TTC549 (cell line): ENCODE results near the gene PPP1CB.

Experiments used
- FAIRE-seq: peaks from 2 replicates; lab custom pipeline; 2012; peaks lifted over from hg19 to GRCh38; lab: Jason Lieb, UNC

The PPP1CB gene

GRCh38 chr2:28745225-28745624 lies 6.4 kb upstream of the PPP1CB start:
- no peak for FAIRE-seq

GRCh38 chr2:28745876-28746275 lies 5.8 kb upstream of the PPP1CB start:
- FAIRE-seq, result no peak

DNA sequence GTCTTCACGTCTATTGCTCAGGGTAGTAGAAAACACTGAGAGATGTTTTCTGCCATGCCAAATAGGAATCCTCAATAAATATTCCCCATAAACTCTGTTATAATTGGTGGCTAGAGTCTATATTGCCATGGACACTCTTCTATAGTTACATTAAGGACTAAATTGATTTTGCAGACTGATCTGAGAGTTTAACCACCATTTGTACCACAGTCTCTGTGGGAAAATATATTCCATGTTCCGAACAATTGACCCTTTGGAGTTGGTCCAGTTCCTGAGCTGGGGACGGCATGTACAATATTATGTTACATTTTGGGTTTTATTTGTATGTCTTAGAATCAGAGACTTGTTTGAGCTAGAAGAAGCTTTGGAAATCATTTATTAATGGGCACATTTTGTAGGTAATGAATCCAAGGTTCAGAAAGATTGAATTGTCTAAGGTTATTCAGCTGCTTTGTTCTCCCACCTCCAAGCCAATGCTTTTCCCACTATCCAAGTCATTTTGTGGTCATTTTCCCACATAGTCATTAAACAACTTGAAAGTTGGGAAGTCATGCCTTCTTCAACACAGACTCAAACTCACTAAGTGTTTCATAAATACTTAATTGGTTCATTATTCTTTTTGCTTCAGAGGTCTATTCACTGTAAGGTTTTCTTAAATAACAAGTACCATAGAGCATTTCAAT lies 5.1 kb upstream of the PPP1CB start:
- no peak for FAIRE-seq

GRCh38 chr2:28747714-28748113 lies 3.9 kb upstream of the PPP1CB start:
- FAIRE-seq, result no peak

DNA sequence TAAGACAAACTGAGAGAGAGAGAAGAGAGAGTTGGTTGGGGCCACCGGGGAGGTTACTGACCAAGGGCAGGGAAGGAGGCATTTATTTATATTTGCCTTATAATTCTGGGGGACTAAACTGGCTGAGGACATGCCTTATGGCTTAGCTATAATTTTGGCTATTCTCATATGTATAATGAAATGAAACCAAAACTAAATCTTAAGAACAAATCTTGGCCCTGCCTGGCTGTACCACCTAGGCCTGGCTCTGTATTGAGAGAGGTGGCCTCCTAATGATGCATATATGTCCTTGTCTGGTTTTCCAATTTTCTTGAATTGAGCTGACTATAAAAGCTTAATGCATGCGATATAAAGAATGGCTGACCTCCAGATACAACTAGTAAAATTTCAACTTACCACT lies 3.5 kb upstream of the PPP1CB start:
- no peak for FAIRE-seq

GRCh38 chr2:28748941-28749340 lies 2.7 kb upstream of the PPP1CB start:
- no peak for FAIRE-seq

DNA sequence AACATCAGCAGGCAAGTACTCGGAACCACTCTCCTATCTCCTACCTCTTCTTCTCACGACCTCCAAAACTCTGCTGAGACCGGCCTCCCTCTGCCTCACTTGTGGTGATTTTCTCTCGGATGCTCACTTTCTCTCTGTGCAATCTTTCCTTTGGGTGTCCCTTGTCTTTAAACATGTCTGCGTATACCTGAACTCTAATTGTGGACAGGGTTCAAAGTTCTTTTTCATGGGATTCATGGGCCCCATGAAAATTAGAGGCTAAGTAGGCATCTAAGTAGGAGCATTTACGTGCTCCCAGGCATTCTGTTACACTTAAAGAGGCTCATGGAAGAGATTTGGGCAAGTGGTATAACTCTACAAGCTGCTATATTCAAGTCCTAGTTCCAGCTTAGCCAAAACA lies 2.1 kb upstream of the PPP1CB start:
- FAIRE-seq, result no peak

GRCh38 chr2:28750316-28751251 lies 1.0 kb upstream of the PPP1CB start:
- FAIRE-seq, result no peak

GRCh38 chr2:28751956-28752630 lies 463 bp downstream of the PPP1CB start:
- FAIRE-seq, result no peak

- FAIRE-seq, result no peak
Measured at GRCh38 chr2:28752631-28753376, 1.2 kb downstream of the PPP1CB start.

DNA sequence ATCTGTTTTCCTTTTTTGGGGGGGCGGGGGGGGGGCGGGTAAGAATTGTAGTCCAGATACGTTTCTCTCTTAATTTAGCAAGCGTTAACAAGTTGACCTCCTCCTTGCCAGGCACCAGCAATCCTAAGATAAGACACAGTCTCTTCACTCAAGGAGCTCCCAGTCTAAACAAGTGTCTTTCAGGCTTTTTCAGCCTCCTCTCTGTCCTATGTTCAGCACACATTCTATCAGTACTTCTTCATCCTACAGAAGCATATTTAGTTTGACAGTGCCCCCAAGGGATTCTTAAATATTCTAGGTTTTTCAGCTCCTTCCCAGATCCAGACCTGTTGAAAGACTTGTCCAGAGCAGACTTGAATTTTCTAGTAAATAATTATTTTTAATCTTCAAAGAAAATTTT lies 2.7 kb downstream of the PPP1CB start:
- no peak for FAIRE-seq

DNA sequence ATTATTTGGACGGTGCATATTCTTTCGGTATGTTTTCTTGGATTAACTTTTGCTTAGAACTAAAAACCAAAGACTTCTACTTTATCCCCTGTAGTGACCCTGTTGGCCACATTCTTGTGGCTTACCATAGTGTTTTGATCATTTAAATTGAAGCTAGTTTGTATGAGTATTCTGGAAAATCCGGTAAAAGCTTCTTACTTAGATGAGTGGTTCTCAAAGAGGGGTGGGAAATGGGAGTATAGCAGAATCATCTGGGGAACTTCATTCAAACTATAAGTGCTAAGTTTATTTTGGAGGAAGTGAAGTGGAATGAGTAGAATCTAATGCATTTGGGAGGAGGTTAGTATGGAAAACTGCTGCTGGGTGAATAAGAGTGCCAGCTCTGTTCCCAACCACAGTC lies 3.8 kb downstream of the PPP1CB start:
- FAIRE-seq, result no peak

DNA sequence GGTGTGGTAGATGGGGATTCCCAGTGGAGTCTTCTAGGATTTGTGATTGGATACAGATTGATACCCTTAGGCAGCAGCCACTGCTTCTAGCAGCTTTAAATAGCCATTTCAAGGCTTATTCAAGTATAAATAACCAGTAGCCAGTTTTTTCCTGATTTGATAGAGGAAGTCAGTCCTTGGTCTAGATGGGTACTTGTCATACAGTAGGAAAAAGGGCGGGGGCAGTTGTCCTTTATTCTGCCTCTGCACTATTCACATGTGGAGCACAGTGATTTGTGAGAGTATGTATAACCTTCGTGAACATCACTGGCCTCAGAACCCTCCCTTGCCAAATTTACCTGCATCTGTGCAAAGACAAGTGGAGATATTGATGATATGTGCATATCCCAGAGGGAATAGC lies 6.8 kb downstream of the PPP1CB start:
- FAIRE-seq, result no peak

- FAIRE-seq, result no peak
Measured at GRCh38 chr2:28761420-28761819, 9.8 kb downstream of the PPP1CB start.

DNA sequence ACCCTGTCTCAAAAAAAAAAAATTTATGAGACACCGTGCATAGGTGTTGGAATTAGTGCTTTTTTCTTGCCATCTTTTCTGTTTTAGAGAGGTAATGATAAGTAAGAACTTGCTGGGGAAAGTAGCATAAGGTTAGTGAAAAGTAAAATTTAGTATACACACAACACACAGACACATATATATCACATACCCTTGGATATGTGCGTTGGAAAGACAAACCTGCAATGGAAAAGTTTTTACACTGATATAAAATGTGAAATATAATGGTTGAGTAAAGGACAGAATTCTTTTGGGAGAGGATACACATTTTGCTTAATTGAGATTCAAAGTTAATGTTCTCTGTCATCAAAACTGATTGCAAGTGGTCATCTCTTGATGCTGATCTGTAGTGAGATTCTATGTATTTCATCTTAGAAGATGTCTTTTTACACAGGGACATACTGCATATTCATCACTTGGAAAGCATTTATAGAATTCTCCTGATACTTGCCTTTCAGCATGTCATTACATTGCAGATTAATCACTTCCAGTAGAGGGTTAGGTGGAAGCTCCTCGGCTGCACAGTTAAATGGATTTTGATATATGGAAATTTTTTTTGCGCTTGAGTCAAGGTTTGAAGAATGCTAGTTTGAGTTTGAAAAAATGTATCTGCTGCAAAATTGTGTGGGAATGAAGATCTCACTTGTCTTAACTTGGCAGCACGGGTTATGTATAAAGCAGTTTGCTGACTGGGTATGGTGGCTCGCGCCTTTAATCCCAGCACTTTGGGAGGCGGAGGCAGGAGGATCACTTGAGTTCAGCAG lies 13.5 kb downstream of the PPP1CB start:
- FAIRE-seq, result no peak

DNA sequence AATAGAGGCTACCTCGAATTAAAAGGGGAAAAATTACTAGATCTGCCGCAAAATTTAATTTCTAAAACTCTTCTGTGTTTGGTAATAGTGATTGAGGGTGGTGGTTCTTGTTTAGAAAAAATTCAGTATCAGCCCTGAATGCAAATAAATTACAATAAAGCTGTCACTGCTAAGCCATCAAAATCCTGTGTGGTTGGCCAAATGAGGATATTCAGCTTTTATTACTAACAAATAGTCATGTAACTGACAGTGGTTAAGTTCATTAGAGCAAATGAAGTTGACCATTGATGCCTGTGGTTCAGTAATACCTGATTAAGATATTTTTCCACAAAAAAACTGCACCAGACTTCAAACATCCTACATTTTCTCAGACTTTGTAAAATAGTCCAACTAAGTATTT lies 14.4 kb downstream of the PPP1CB start:
- FAIRE-seq, result no peak

- no peak for FAIRE-seq
Measured at GRCh38 chr2:28767337-28767736, 15.7 kb downstream of the PPP1CB start.

- no peak for FAIRE-seq
Measured at GRCh38 chr2:28768422-28768821, 16.8 kb downstream of the PPP1CB start.

DNA sequence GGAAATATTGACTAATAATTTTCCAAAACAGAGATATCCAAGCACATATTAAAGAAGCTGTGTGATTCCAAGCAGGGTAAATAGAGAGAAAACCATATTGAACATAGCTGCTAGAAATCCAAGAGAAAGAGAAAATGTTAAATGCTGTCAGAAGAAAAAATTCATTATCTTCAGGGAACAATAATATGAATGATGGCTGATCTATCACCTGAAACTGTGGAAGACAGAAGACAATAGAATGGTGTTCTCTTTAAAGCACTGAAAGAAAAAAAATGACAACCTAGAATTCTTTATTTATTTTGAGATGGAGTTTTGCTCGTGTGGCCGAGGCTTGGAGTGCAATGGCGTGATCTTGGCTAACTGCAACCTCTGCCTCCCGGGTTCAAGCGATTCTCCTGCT lies 17.3 kb downstream of the PPP1CB start:
- no peak for FAIRE-seq

DNA sequence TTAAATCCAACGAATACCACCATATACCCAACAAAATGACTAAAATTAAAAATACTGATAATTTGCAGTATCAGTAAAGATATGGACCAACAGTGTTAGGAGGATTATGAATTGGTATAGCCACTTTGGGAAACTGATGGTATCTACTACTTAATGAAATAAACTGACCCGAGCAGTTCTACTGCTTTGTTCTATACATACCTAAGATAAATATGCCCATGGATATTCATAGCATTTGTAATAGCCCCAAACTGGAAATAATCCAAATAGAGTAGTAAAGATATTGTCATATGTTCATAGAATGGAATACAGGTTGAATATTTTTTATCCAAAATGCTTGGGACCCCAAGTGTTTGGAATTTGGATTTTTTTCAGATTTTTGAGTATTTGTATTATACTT lies 20.7 kb downstream of the PPP1CB start:
- FAIRE-seq, result no peak

- FAIRE-seq, result no peak
Measured at GRCh38 chr2:28776471-28776870, 24.8 kb downstream of the PPP1CB start.

DNA sequence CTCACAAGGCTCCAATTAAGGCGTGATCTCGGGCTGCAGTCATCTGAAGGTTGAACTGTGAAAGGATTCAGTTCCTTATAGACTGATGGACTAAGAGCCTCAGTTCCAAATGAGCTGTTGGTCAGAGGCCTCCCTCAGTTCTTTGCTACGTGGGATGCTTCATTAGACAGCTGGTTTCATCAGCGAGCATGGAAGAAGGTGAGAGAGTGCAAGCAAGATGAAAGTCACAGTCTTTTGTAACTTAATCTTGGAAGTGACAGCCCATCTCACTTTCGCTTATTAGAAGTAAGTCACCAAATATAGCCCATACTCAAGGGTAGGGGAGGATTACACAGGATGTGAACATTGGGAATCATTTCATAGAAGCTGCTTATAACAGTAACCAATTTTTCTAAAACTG lies 26.8 kb downstream of the PPP1CB start:
- no peak for FAIRE-seq
